K562 (cell line): Measurements from ENCODE around the gene DAAM1. TPM values are rescaled to one million over a fixed set of nuclear protein-coding genes. Genes with fewer than 3 reads are reported as not detected.

Experiments
- ATAC-seq: fragments of 200-7000 bp; cut with Tn5 transposase; 3 replicates; pipeline ENCODE4 v1.9.1; 2020; ENCODE audit warnings: moderate library complexity
- BruUV-seq: library from RNA; stranded (reverse); fragments of 400-500 nt; replicated peaks from 2 replicates; lab custom pipeline; 2021; lab: Mats Ljungman, UMichigan
- CTCF ChIA-PET: fragments of 300-600 bp; formaldehyde crosslinking; extraction: SDS; loops from one replicate; lab custom pipeline; 2021; ENCODE audit warnings: low intra/inter-chr PET ratio; lab: Yijun Ruan, JAX
- POLR2A ChIA-PET: fragments of 300-600, 350-650 bp; sonication (Branson Sonifier 250); formaldehyde crosslinking; extraction: SDS; loops from one replicate; lab custom pipeline; 2021; ENCODE audit warnings: antibody characterized with exemption, inconsistent platforms; lab: Yijun Ruan, JAX
- DNase-seq, 4 experiments: peaks; one replicate each; pipeline versions ENCODE4 v3.0.0 to v3.0.0-alpha.2; 2011 to 2018; ENCODE audit warnings: low spot score in 3 of 4, mixed read lengths in 3 of 4; ENCODE audit errors: extremely low read depth in 1 of 4
- FAIRE-seq: peaks from 2 replicates; lab custom pipeline; 2011; peaks lifted over from hg19 to GRCh38; lab: Jason Lieb, UNC
- H2AFZ ChIP-seq: 2 replicates; pipeline ENCODE4 v1.6.0; 2011; ENCODE audit warnings: low read depth, low read length, control low read depth, inconsistent platforms
- H3K27ac ChIP-seq: fragments of 200-600 bp; 3 replicates; pipeline ENCODE4 v1.8.0; 2011; ENCODE audit warnings: low read depth, mild to moderate bottlenecking, control low read depth, inconsistent platforms, low read length, moderate library complexity, mixed read lengths; ENCODE audit errors: extremely low read depth
- H3K27me3 ChIP-seq, 2 experiments: fragments of 300-600 bp in 1 of 2; 2 replicates in 1 of 2; 3 replicates in 1 of 2; pipeline versions ENCODE4 v1.6.0 to v1.8.0; 2011; ENCODE audit warnings: inconsistent platforms in 2 of 2, low read length in 2 of 2, mild to moderate bottlenecking in 1 of 2, mixed read lengths in 1 of 2, moderate library complexity in 1 of 2; ENCODE audit not compliant: control insufficient read depth in 2 of 2, insufficient read depth in 2 of 2
- H3K36me3 ChIP-seq: fragments of 300-600 bp; 3 replicates; pipeline ENCODE4 v1.8.0; 2011; ENCODE audit warnings: mild to moderate bottlenecking, low read length, inconsistent platforms; ENCODE audit not compliant: control insufficient read depth, insufficient read depth
- H3K4me1 ChIP-seq, 2 experiments: fragments of 200-600 bp in 1 of 2; replicated peaks in 1 of 2; 2 replicates in 1 of 2; 3 replicates in 1 of 2; pipeline versions ENCODE4 v1.5.1 to v1.8.0; 2011; ENCODE audit warnings: inconsistent platforms in 2 of 2, low read length in 2 of 2, mild to moderate bottlenecking in 1 of 2, mixed read lengths in 1 of 2, moderate library complexity in 1 of 2; ENCODE audit not compliant: control insufficient read depth in 2 of 2, insufficient read depth in 2 of 2
- H3K4me2 ChIP-seq: 2 replicates; pipeline ENCODE4 v1.6.1; 2011; ENCODE audit warnings: low read length, control low read depth, inconsistent platforms, mixed read lengths; ENCODE audit not compliant: insufficient read depth
- H3K4me3 ChIP-seq: fragments of 200-600 bp; sonication (generic), shearing (Covaris generic); 2 replicates; pipeline ENCODE4 v1.5.1; 2016; ENCODE audit warnings: control low read depth, inconsistent platforms
- H3K79me2 ChIP-seq: fragments of 200-600 bp; 3 replicates; pipeline ENCODE4 v1.8.0; 2011; ENCODE audit warnings: low read length, inconsistent platforms; ENCODE audit not compliant: control insufficient read depth, insufficient read depth
- H3K9ac ChIP-seq, 2 experiments: 2 replicates each; pipeline versions ENCODE4 v1.6.0 to v1.6.1; 2011; ENCODE audit warnings: low read depth in 2 of 2, low read length in 2 of 2, control low read depth in 1 of 2, inconsistent platforms in 1 of 2, mild to moderate bottlenecking in 1 of 2, mixed read lengths in 1 of 2; ENCODE audit not compliant: insufficient read depth in 1 of 2
- H3K9me1 ChIP-seq: one replicate; pipeline ENCODE4 v1.6.0; 2011; ENCODE audit warnings: inconsistent platforms, mild to moderate bottlenecking, low read length, moderate library complexity; ENCODE audit not compliant: control insufficient read depth, insufficient read depth
- H3K9me3 ChIP-seq: replicated peaks from 2 replicates; pipeline ENCODE4 v1.5.1; 2011; ENCODE audit warnings: low read depth, low read length, inconsistent platforms; ENCODE audit not compliant: control insufficient read depth, insufficient read depth
- H4K20me1 ChIP-seq: replicated peaks from 2 replicates; pipeline ENCODE4 v1.6.1; 2011; ENCODE audit warnings: low read length, inconsistent platforms, mixed read lengths; ENCODE audit not compliant: control insufficient read depth, insufficient read depth
- BRF2 ChIP-seq: IDR thresholded peaks from 3 replicates; pipeline ENCODE4 v1.6.1; 2011; ENCODE audit warnings: borderline replicate concordance, mild to moderate bottlenecking; ENCODE audit not compliant: insufficient read length, insufficient read depth
- CBFA2T3 ChIP-seq: fragments of 450-650 bp; IDR thresholded peaks from 2 replicates; pipeline ENCODE4 v1.6.1; 2017
- DIDO1 ChIP-seq: fragments of 450-650 bp; IDR thresholded peaks from 2 replicates; pipeline ENCODE4 v1.6.1; 2016; ENCODE audit warnings: low read depth, missing biosample characterization, missing genetic modification characterization
- EP400 ChIP-seq: fragments of 450-650 bp; IDR thresholded peaks from 2 replicates; pipeline ENCODE4 v1.6.1; 2017; ENCODE audit warnings: antibody characterized with exemption, mild to moderate bottlenecking, moderate library complexity
- ESRRB ChIP-seq: fragments of 250-450 bp; sonication (Bioruptor Pico); IDR thresholded peaks from 2 replicates; pipeline ENCODE4 v1.5.0; 2020; ENCODE audit warnings: mild to moderate bottlenecking, moderate library complexity, borderline replicate concordance
- HDAC2 ChIP-seq: fragments of 450-650 bp; IDR thresholded peaks from 2 replicates; pipeline ENCODE4 v1.6.1; 2016; ENCODE audit warnings: mild to moderate bottlenecking
- MYBL2 ChIP-seq, 2 experiments: fragments of 450-650 bp in 1 of 2; sonication (generic) in 1 of 2; formaldehyde crosslinking in 1 of 2; IDR thresholded peaks; 2 replicates each; pipeline versions ENCODE4 v1.6.1 to v1.8.1; 2017 to 2022; ENCODE audit warnings: borderline replicate concordance in 1 of 2, inconsistent platforms in 1 of 2, low read depth in 1 of 2, mild to moderate bottlenecking in 1 of 2, missing genetic modification reagents in 1 of 2, moderate library complexity in 1 of 2
- MYNN ChIP-seq, 2 experiments: sonication (generic); formaldehyde crosslinking in 1 of 2; IDR thresholded peaks; 2 replicates each; pipeline versions ENCODE4 v1.5.0 to v1.6.1; 2016 to 2020; ENCODE audit warnings: antibody characterized with exemption in 1 of 2, missing genetic modification reagents in 1 of 2
- NFE2 ChIP-seq: IDR thresholded peaks from 2 replicates; pipeline ENCODE4 v1.6.1; 2014; ENCODE audit warnings: antibody characterized with exemption, low read depth
- PHB2 ChIP-seq: fragments of 450-650 bp; IDR thresholded peaks from 2 replicates; pipeline ENCODE4 v1.6.1; 2017; ENCODE audit warnings: low read depth
- RFX1 ChIP-seq: fragments of 450-650 bp; IDR thresholded peaks from 2 replicates; pipeline ENCODE4 v1.6.1; 2016; ENCODE audit warnings: mild to moderate bottlenecking, moderate library complexity
- SMAD4 ChIP-seq: fragments of 250-450 bp; sonication (Bioruptor Pico); conservative IDR thresholded peaks from 2 replicates; pipeline ENCODE4 v1.8.0; 2021; ENCODE audit warnings: inconsistent platforms, mild to moderate bottlenecking, moderate library complexity
- SOX6 ChIP-seq: fragments of 450-650 bp; IDR thresholded peaks from 2 replicates; pipeline ENCODE4 v1.6.1; 2014; ENCODE audit warnings: mild to moderate bottlenecking
- ZKSCAN3 ChIP-seq: fragments of 250-450 bp; sonication (Bioruptor Pico); IDR thresholded peaks from 2 replicates; pipeline ENCODE4 v1.4.0; 2020
- ZNF121 ChIP-seq: sonication (generic); formaldehyde crosslinking; conservative IDR thresholded peaks from 2 replicates; pipeline ENCODE4 v1.8.0; 2022; ENCODE audit warnings: missing genetic modification reagents
- ZNF175 ChIP-seq: fragments of 200-800 bp; sonication (Bioruptor generic); IDR thresholded peaks from 2 replicates; pipeline ENCODE4 v1.6.1; 2016; ENCODE audit warnings: low read depth, mild to moderate bottlenecking, missing genetic modification characterization, missing compliant biosample characterization
- WGBS: fragments of 100-300 bp; shearing (Covaris generic); methylation state at CpG from one replicate; pipeline ENCODE4 v1.1.6; 2016; ENCODE audit warnings: low coverage, mixed read lengths; ENCODE audit not compliant: insufficient coverage; ENCODE audit errors: missing lambda C conversion rate; 5-methylcytosine and 5-hydroxymethylcytosine counted together
- in situ Hi-C: fragments of 300-500 bp; cut with MboI; formaldehyde crosslinking; loops from 4 replicates; pipeline ENCODE4 v1.15.0; 2018; ENCODE audit warnings: inconsistent platforms, mixed read lengths
- intact Hi-C: fragments of 100-400 bp; cut with micrococcal nuclease; formaldehyde crosslinking; loops from 2 replicates; pipeline ENCODE4 v1.14.2; 2022
- polyA plus RNA-seq, 8 experiments: library from polyadenylated mRNA; depleted of rRNA in 4 of 8; stranded (reverse) in 5 of 8; unstranded in 3 of 8; fragments of >200 nt; fragmentation: Nextera tagmentation in 2 of 8; fragmentation: Illumina TruSeq in 1 of 8; extraction: Ambion mirVana in 2 of 8; extraction: Trizol in 1 of 8; gene quantifications; 2 replicates each; pipeline versions ENCODE4 v1.2.1 to v1.2.3, GENCODE V29; 2011 to 2014; ENCODE audit warnings: inconsistent platforms in 1 of 8, missing spikeins in 1 of 8
- total RNA-seq, 7 experiments: library from RNA; depleted of rRNA in 6 of 7; stranded (reverse); fragments of >200 nt in 6 of 7; fragmentation: Illumina TruSeq in 2 of 7; extraction: Trizol in 2 of 7; gene quantifications; 2 replicates each; pipeline versions ENCODE4 v1.2.1 to v1.2.3, GENCODE V29; 2011 to 2021; ENCODE audit warnings: low replicate concordance in 1 of 7

DAAM1 gene
- total and polyA plus RNA-seq, 9 of the 15 experiments (the other 6 are each of a cell fraction or from before 2014, with no cell fraction given), result 3.6 to 11.6 (median 6.7) TPM

GRCh38 chr14:59311723-59312122, 123.3 kb downstream of the DAAM1 start:
- TF ChIP-seq PHB2, result no peak
- 0 out of 2 replicates have a peak, but pooled peaks have one; percentile 28 for TF ChIP-seq ZNF121
- TF ChIP-seq BRF2, result no peak
- TF ChIP-seq MYNN (IDR thresholded peaks at IDR 0.05), result no peak
- TF ChIP-seq MYNN (CRISPR knock-in tag; IDR thresholded peaks at IDR 0.05), result no peak
- no peak for TF ChIP-seq DIDO1 (tag)
- TF ChIP-seq HDAC2, result no peak
- TF ChIP-seq SMAD4, result no peak
- no peak for TF ChIP-seq ESRRB
- TF ChIP-seq SOX6, result 0 out of 2 replicates have a peak, but pooled peaks have one; percentile 29
- 0 out of 2 replicates have a peak, but pooled peaks have one; percentile 13 for TF ChIP-seq RFX1
- peak; percentile 31; the same call in 1 of the 2 replicates for TF ChIP-seq NFE2
- no peak for TF ChIP-seq ZNF175 (CRISPR knock-in tag)
- TF ChIP-seq ZKSCAN3 (CRISPR knock-in tag), result no peak
- TF ChIP-seq MYBL2 (IDR thresholded peaks at IDR 0.05; ENCODE audit: low read depth), result no peak
- no peak for TF ChIP-seq MYBL2 (CRISPR knock-in tag; IDR thresholded peaks at IDR 0.05; ENCODE audit: borderline replicate concordance)
- TF ChIP-seq EP400, result no peak
- TF ChIP-seq CBFA2T3, result no peak
- TF ChIP-seq, all 486 proteins: peak for 4
- H3K9me1 ChIP-seq, result no peaks in the 10 kb centered on the region
- no peak overlapping the region for H2AFZ ChIP-seq
- no peaks in the 10 kb centered on the region for H3K9me3 ChIP-seq
- in situ Hi-C loops, result no loop called here
- no peak overlapping the region for H3K4me2 ChIP-seq
- intact Hi-C loops, result no loop called here
- ChIA-PET POLR2A (interaction anchor here (1.1 to 1.2 kb wide), 2 partner anchors 15 to 19 kb away, joined by 3 read pairs; no protein-coding TSS in a partner anchor), CTCF (no interaction called here)
- ATAC-seq, result no peak
- H3K27ac ChIP-seq, result no peak overlapping the region
- no TSS peak for BruUV-seq
- FAIRE-seq, result no peak
- no peaks in the 10 kb centered on the region for H3K79me2 ChIP-seq
- H3K36me3 ChIP-seq, result no peaks in the 10 kb centered on the region
- no peak overlapping the region for H3K9ac ChIP-seq
- 0 out of 2 replicates have a peak, but pooled peaks cover 1% of the 10 kb centered on the region for H4K20me1 ChIP-seq
- DNase-seq, result no peak
- WGBS, result 39% methylated on average over 3 of the region's 3 CpGs
- no peak overlapping the region for H3K4me3 ChIP-seq
- no peaks in the 10 kb centered on the region for H3K4me1 ChIP-seq
- H3K27me3 ChIP-seq, result no peaks in the 10 kb centered on the region
